ENCODE data around the gene ERBB2. TPM values are rescaled to one million over a fixed set of nuclear protein-coding genes. Genes with fewer than 3 reads are reported as not detected.
"Not testable (repeated sequence)": the region's sequence is repeated elsewhere in the genome, so short reads cannot be mapped to it uniquely, and the experiment has no call there.

ERBB2 gene
- polyA plus RNA-seq, 3 donors: 158 to 183 (median 165) TPM

GRCh38 chr17:39697961-39698360, 1.9 kb upstream of the ERBB2 start:
- no peak for DNase-seq (ENCODE audit: extremely low read depth in 1 of 11, low read depth in 9 of 11, low spot score in 4 of 11)

GRCh38 chr17:39699157-39699817, 577 bp upstream of the ERBB2 start:
- not testable (repeated sequence) for DNase-seq (ENCODE audit: extremely low read depth in 1 of 11, low read depth in 9 of 11, low spot score in 4 of 11)

GRCh38 chr17:39700148-39700987, 504 bp downstream of the ERBB2 start:
- DNase-seq (ENCODE audit: extremely low read depth in 1 of 11, low read depth in 9 of 11, low spot score in 4 of 11): peak in 6 of 11 donors; percentile 55 to 74 (median 60)

- DNase-seq (ENCODE audit: extremely low read depth in 1 of 11, low read depth in 9 of 11, low spot score in 4 of 11): no peak
These were observed 1.3 kb downstream of the ERBB2 start for GRCh38 chr17:39701012-39701783.

- DNase-seq (ENCODE audit: extremely low read depth in 1 of 11, low read depth in 9 of 11, low spot score in 4 of 11): no peak
These were observed 2.0 kb downstream of the ERBB2 start for GRCh38 chr17:39701784-39702422.

- no peak for DNase-seq (ENCODE audit: extremely low read depth in 1 of 11, low read depth in 9 of 11, low spot score in 4 of 11)
These were observed 3.3 kb downstream of the ERBB2 start for GRCh38 chr17:39702901-39703893.

- no peak for DNase-seq (ENCODE audit: extremely low read depth in 1 of 11, low read depth in 9 of 11, low spot score in 4 of 11)
These were observed 4.0 kb downstream of the ERBB2 start for GRCh38 chr17:39703913-39704312.

GRCh38 chr17:39704821-39705551, 5.1 kb downstream of the ERBB2 start:
- no peak for DNase-seq (ENCODE audit: extremely low read depth in 1 of 11, low read depth in 9 of 11, low spot score in 4 of 11)

- peak in 1 of 11 donors; percentile 66 for DNase-seq (ENCODE audit: extremely low read depth in 1 of 11, low read depth in 9 of 11, low spot score in 4 of 11)
These were observed 6.0 kb downstream of the ERBB2 start for GRCh38 chr17:39705786-39706348.

GRCh38 chr17:39706383-39706782, 6.5 kb downstream of the ERBB2 start:
- DNase-seq (ENCODE audit: extremely low read depth in 1 of 11, low read depth in 9 of 11, low spot score in 4 of 11): no peak

- no peak for DNase-seq (ENCODE audit: extremely low read depth in 1 of 11, low read depth in 9 of 11, low spot score in 4 of 11)
These were observed 7.1 kb downstream of the ERBB2 start for GRCh38 chr17:39706921-39707337.

GRCh38 chr17:39709319-39709997, 9.6 kb downstream of the ERBB2 start:
- no peak for DNase-seq (ENCODE audit: extremely low read depth in 1 of 11, low read depth in 9 of 11, low spot score in 4 of 11)

- DNase-seq (ENCODE audit: extremely low read depth in 1 of 11, low read depth in 9 of 11, low spot score in 4 of 11): no peak
These were observed 10.4 kb downstream of the ERBB2 start for GRCh38 chr17:39709998-39710964.

- DNase-seq (ENCODE audit: extremely low read depth in 1 of 11, low read depth in 9 of 11, low spot score in 4 of 11): not testable (repeated sequence)
These were observed 11.2 kb downstream of the ERBB2 start for GRCh38 chr17:39711071-39711470.

GRCh38 chr17:39711851-39712250, 12.0 kb downstream of the ERBB2 start:
- no peak for DNase-seq (ENCODE audit: extremely low read depth in 1 of 11, low read depth in 9 of 11, low spot score in 4 of 11)
